IPS DF 6.9 (cell line): ENCODE measurements around the gene SCYL1.

Source experiments
- DNase-seq: peaks from one replicate; pipeline ENCODE4 v3.0.0-alpha.2; 2013; ENCODE audit warnings: low read depth, low spot score
- H3K27ac ChIP-seq: one replicate; pipeline ENCODE4 v1.5.1; 2013; ENCODE audit warnings: low read length, control low read depth
- H3K27me3 ChIP-seq: 2 replicates; pipeline ENCODE4 v1.6.1; 2013; ENCODE audit warnings: mild to moderate bottlenecking, low read length; ENCODE audit not compliant: control insufficient read depth, insufficient read depth
- H3K36me3 ChIP-seq: 2 replicates; pipeline ENCODE4 v1.6.1; 2013; ENCODE audit warnings: low read length; ENCODE audit not compliant: control insufficient read depth, insufficient read depth
- H3K4me1 ChIP-seq: 2 replicates; pipeline ENCODE4 v1.6.1; 2013; ENCODE audit warnings: low read length; ENCODE audit not compliant: control insufficient read depth, insufficient read depth
- H3K4me3 ChIP-seq: 2 replicates; pipeline ENCODE4 v1.5.1; 2013; ENCODE audit warnings: mild to moderate bottlenecking, low read length
- H3K9me3 ChIP-seq: 2 replicates; pipeline ENCODE4 v1.6.1; 2013; ENCODE audit warnings: low read length, inconsistent platforms; ENCODE audit not compliant: control insufficient read depth, insufficient read depth
- WGBS: extraction: QIAGEN DNeasy Blood & Tissue Kit; methylation state at CpG from one replicate; pipeline ENCODE4 v1.1.7; 2013; ENCODE audit warnings: mixed read lengths, missing lambda C conversion rate; ENCODE audit not compliant: insufficient read length, insufficient coverage; 5-methylcytosine and 5-hydroxymethylcytosine counted together

SCYL1 gene

GRCh38 chr11:65555693-65556231, 30.9 kb downstream of the SCYL1 start:
- H3K4me3 ChIP-seq: no peak overlapping the region
- DNase-seq: no peak
- no peaks in the 10 kb centered on the region; the same call in 1 of the 2 replicates for H3K27me3 ChIP-seq
- no peak overlapping the region for H3K27ac ChIP-seq
- no peaks in the 10 kb centered on the region for H3K36me3 ChIP-seq
- H3K4me1 ChIP-seq: peaks cover 21% of the 10 kb centered on the region
- no peaks in the 10 kb centered on the region for H3K9me3 ChIP-seq
- WGBS: no CpG with 5 or more reads among the region's 6 CpGs

- H3K27me3 ChIP-seq: no peaks in the 10 kb centered on the region; the same call in 1 of the 2 replicates
- WGBS: no CpG with 5 or more reads among the region's 12 CpGs
- no peaks in the 10 kb centered on the region for H3K36me3 ChIP-seq
- no peaks in the 10 kb centered on the region for H3K9me3 ChIP-seq
- H3K4me1 ChIP-seq: peaks cover 19% of the 10 kb centered on the region
- no peak for DNase-seq
- H3K27ac ChIP-seq: no peak overlapping the region
- no peak overlapping the region for H3K4me3 ChIP-seq
Observed at GRCh38 chr11:65556470-65557279, 31.8 kb downstream of the SCYL1 start.

GRCh38 chr11:65557280-65558001, 32.6 kb downstream of the SCYL1 start:
- Histone ChIP-seq H3K27ac (no peak overlapping the region), H3K4me3 (peak overlapping the region; percentile 50; the same call in 1 of the 2 replicates), H3K9me3 (no peaks in the 10 kb centered on the region), H3K27me3 (no peaks in the 10 kb centered on the region; the same call in 1 of the 2 replicates), H3K4me1 (peaks cover 16% of the 10 kb centered on the region), H3K36me3 (no peaks in the 10 kb centered on the region)
- no CpG with 5 or more reads among the region's 47 CpGs for WGBS
- DNase-seq: no peak

GRCh38 chr11:65558002-65558929, 33.4 kb downstream of the SCYL1 start, which contains the start of gene LTBP3:
Gene LTBP3, minus strand, starts transcription at chr11:65558359. Its CDS starts 400 bp downstream, at chr11:65557959.
- Histone ChIP-seq H3K36me3 (no peaks in the 10 kb centered on the region), H3K4me3 (peak within 1 kb of the TSS; percentile 50; the same call in 1 of the 2 replicates), H3K4me1 (peaks cover 14% of the 10 kb centered on the region), H3K27ac (no peak within 1 kb of the TSS), H3K27me3 (no peaks in the 10 kb centered on the region; the same call in 1 of the 2 replicates), H3K9me3 (no peaks in the 10 kb centered on the region)
- no peak for DNase-seq
- WGBS: no CpG with 5 or more reads among the region's 79 CpGs

GRCh38 chr11:65558930-65559509, 34.1 kb downstream of the SCYL1 start:
- H3K4me1 ChIP-seq: peaks cover 13% of the 10 kb centered on the region
- no peak overlapping the region; the same call in 1 of the 2 replicates for H3K4me3 ChIP-seq
- no CpG with 5 or more reads among the region's 19 CpGs for WGBS
- H3K9me3 ChIP-seq: no peaks in the 10 kb centered on the region
- no peaks in the 10 kb centered on the region; the same call in 1 of the 2 replicates for H3K27me3 ChIP-seq
- H3K27ac ChIP-seq: no peak overlapping the region
- H3K36me3 ChIP-seq: no peaks in the 10 kb centered on the region
- DNase-seq: no peak

DNA sequence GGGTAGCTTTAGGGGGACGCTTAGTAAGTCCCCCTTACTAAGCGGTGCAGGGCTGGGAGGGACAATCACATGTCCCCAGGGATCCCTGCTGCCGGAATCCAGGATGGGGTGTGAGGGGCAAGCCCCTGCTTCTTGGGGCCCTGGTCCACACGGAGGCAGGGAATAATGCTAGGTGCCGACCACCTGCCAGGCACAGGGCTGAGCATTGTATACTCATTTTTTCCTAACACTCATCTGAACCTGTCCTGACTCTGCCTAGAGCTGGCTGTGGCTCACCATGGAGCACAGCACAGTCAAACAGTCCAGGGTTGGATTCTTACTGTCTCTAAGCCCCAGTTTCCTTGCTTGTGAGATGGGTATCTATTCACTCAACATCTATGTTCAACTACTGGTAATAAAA, 34.7 kb downstream of the SCYL1 start:
- Histone ChIP-seq H3K4me3 (no peak overlapping the region), H3K4me1 (peaks cover 13% of the 10 kb centered on the region), H3K27ac (no peak overlapping the region), H3K27me3 (no peaks in the 10 kb centered on the region; the same call in 1 of the 2 replicates), H3K9me3 (no peaks in the 10 kb centered on the region), H3K36me3 (no peaks in the 10 kb centered on the region)
- no CpG with 5 or more reads among the region's 5 CpGs for WGBS
- DNase-seq: no peak

GRCh38 chr11:65559951-65560537, 35.2 kb downstream of the SCYL1 start:
- WGBS: no CpG with 5 or more reads among the region's 5 CpGs
- Histone ChIP-seq H3K36me3 (no peaks in the 10 kb centered on the region), H3K9me3 (no peaks in the 10 kb centered on the region), H3K27ac (no peak overlapping the region), H3K4me3 (no peak overlapping the region), H3K4me1 (peaks cover 13% of the 10 kb centered on the region), H3K27me3 (no peaks in the 10 kb centered on the region; the same call in 1 of the 2 replicates)
- DNase-seq: no peak

DNA sequence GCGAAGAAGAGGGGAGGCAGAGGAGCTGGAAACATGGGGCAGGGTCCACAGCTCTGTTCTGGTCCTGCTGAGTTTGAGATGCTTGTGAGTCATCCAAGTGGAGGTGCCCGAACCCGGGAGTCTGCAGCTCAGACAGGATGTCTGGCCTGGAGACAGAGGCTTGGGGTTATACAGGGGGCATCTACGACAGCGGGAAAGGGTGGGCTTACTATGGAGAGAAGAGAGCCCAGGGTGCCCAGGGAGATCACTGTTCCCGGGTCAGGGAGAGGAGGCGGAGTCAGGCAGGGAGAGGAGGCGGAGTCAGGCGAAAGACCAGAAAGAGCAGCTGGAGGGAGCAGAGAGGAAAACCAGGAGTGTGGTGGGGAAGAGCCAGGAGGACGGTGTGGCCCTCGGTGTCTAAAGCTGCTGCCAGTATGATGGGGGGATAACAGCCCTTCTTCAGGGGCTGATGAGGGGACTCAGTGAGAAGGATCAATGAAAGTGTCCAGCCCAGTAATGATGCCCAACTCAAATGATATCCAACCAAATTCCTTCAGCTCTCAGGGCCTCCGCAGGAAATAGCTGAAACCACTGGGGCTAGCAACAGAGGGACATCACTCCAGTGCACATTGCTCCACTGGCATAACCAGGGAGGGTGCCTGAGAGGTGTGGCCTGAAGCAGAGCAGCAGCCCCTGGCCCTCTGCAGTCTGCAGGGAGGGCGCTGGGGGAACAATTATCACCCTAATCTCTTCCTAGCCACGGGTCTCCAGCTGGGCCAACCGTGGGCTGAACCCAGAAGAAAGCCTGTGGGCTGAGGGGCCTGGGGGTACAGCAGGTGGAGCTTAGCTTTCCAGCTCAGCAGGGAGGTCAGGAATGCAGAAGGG, 35.9 kb downstream of the SCYL1 start:
- Histone ChIP-seq H3K27ac (no peak overlapping the region), H3K9me3 (no peaks in the 10 kb centered on the region), H3K27me3 (no peaks in the 10 kb centered on the region; the same call in 1 of the 2 replicates), H3K4me3 (no peak overlapping the region), H3K4me1 (peaks cover 13% of the 10 kb centered on the region), H3K36me3 (no peaks in the 10 kb centered on the region)
- WGBS: no CpG with 5 or more reads among the region's 15 CpGs
- no peak for DNase-seq

- WGBS: no CpG with 5 or more reads among the region's 7 CpGs
- no peaks in the 10 kb centered on the region; the same call in 1 of the 2 replicates for H3K27me3 ChIP-seq
- H3K36me3 ChIP-seq: no peaks in the 10 kb centered on the region
- H3K9me3 ChIP-seq: no peaks in the 10 kb centered on the region
- no peak overlapping the region for H3K27ac ChIP-seq
- H3K4me3 ChIP-seq: no peak overlapping the region
- H3K4me1 ChIP-seq: peaks cover 12% of the 10 kb centered on the region
- no peak for DNase-seq
Observed at GRCh38 chr11:65562020-65562419, 37.1 kb downstream of the SCYL1 start.
